ENCODE data around the gene SOBP. TPM values are rescaled to one million over a fixed set of nuclear protein-coding genes. Genes with fewer than 3 reads are reported as not detected.
A peak's percentile ranks its signal among the peaks of the same experiment; 100 is the strongest.

Gene SOBP
- total RNA-seq, 1 experiment from 2014 or later: 10.1 TPM

DNA sequence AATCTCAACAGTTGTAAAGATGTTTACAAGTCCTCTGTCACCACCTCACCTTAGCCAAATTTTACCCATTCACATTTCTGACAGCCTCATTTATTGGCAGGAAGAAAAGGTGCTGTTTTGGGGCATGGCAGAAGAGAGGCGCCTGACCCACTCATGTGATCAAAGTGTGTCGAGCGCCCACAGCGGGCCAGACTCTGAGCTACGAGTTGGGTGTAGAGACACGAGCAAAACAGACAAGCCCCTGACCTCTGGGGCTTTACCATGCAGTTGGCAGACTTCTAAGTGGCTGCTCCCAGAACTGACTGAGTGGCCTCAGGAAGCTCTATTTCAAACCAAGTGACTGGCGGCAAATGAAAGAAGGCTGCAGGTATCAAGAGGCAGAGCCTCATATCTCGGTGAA, 167.0 kb downstream of the SOBP start:
- Mint-ChIP-seq H3K4me3 (no peak overlapping the region), H3K36me3 (no peaks in the 10 kb centered on the region; the same call in 1 of the 2 replicates), H3K4me1 (peaks cover 61% of the 10 kb centered on the region), H3K27me3 (ENCODE audit: low read depth) (no peaks in the 10 kb centered on the region), H3K27ac (peak overlapping the region; percentile 62), H3K9me3 (peaks cover 3% of the 10 kb centered on the region)
- no peak for DNase-seq (ENCODE audit: low spot score)
- ATAC-seq: no peak
- CTCF ChIA-PET: interaction anchor here (3.0 kb wide), 1 partner anchor 339 kb away, joined by 30 read pairs; no protein-coding TSS in a partner anchor
- POLR2A ChIA-PET: no interaction called here
- TF ChIP-seq TEAD4 (CRISPR knock-in tag; IDR thresholded peaks at IDR 0.05): no peak
- TF ChIP-seq, protein P1, sequence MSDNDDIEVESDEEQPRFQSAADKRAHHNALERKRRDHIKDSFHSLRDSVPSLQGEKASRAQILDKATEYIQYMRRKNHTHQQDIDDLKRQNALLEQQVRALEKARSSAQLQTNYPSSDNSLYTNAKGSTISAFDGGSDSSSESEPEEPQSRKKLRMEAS (CRISPR knock-in tag; IDR thresholded peaks at IDR 0.05): no peak
- TF ChIP-seq NR1H2 (CRISPR knock-in tag; IDR thresholded peaks at IDR 0.05): no peak
- TF ChIP-seq, protein P2, sequence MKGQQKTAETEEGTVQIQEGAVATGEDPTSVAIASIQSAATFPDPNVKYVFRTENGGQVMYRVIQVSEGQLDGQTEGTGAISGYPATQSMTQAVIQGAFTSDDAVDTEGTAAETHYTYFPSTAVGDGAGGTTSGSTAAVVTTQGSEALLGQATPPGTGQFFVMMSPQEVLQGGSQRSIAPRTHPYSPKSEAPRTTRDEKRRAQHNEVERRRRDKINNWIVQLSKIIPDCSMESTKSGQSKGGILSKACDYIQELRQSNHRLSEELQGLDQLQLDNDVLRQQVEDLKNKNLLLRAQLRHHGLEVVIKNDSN (CRISPR knock-in tag; IDR thresholded peaks at IDR 0.05): no peak
- TF ChIP-seq, protein P3, sequence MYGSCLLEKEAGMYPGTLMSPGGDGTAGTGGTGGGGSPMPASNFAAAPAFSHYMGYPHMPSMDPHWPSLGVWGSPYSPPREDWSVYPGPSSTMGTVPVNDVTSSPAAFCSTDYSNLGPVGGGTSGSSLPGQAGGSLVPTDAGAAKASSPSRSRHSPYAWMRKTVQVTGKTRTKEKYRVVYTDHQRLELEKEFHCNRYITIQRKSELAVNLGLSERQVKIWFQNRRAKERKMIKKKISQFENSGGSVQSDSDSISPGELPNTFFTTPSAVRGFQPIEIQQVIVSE (CRISPR knock-in tag; IDR thresholded peaks at IDR 0.05; ENCODE audit: borderline replicate concordance): no peak
- no peak for TF ChIP-seq GTF2I (CRISPR knock-in tag; conservative IDR thresholded peaks at IDR 0.05)
- TF ChIP-seq, protein P4, sequence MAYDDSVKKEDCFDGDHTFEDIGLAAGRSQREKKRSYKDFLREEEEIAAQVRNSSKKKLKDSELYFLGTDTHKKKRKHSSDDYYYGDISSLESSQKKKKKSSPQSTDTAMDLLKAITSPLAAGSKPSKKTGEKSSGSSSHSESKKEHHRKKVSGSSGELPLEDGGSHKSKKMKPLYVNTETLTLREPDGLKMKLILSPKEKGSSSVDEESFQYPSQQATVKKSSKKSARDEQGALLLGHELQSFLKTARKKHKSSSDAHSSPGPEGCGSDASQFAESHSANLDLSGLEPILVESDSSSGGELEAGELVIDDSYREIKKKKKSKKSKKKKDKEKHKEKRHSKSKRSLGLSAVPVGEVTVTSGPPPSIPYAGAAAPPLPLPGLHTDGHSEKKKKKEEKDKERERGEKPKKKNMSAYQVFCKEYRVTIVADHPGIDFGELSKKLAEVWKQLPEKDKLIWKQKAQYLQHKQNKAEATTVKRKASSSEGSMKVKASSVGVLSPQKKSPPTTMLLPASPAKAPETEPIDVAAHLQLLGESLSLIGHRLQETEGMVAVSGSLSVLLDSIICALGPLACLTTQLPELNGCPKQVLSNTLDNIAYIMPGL (CRISPR knock-in tag; IDR thresholded peaks at IDR 0.05): no peak
- no peak for TF ChIP-seq FOXJ3 (CRISPR knock-in tag; IDR thresholded peaks at IDR 0.05; ENCODE audit: borderline replicate concordance)
- TF ChIP-seq SMAD3 (CRISPR knock-in tag; IDR thresholded peaks at IDR 0.05; ENCODE audit: borderline replicate concordance): no peak

DNA sequence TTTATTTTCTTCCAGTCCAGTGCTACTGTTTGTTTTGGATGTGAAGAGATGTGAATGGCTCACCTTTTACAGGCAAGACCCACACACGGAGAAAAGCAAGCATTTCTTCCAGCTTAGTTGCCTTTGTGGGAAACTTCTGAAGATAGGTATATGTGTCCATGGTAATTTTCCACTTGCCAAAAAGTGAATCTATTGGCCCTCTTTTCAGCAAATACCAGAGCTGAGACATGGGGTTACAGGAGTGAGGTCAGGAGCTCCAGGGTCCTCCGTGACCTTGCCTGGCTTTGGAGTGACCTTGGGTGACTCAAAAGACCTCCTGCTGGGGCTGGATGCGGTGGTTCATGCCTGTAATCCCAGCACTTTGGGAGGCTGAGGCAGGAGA, 167.4 kb downstream of the SOBP start:
- TF ChIP-seq NR2C2 (CRISPR knock-in tag; IDR thresholded peaks at IDR 0.05) (no peak), RORB (CRISPR knock-in tag; IDR thresholded peaks at IDR 0.05) (no peak), ZNF317 (CRISPR knock-in tag; IDR thresholded peaks at IDR 0.05; ENCODE audit: borderline replicate concordance, low read depth) (no peak), IRF2 (CRISPR knock-in tag; IDR thresholded peaks at IDR 0.05; ENCODE audit: borderline replicate concordance, low read depth) (no peak), SMAD4 (CRISPR knock-in tag; IDR thresholded peaks at IDR 0.05) (no peak), GTF2I (CRISPR knock-in tag; conservative IDR thresholded peaks at IDR 0.05) (no peak), MXD4 (CRISPR knock-in tag; IDR thresholded peaks at IDR 0.05; ENCODE audit: borderline replicate concordance) (no peak), FOXK1 (CRISPR knock-in tag; IDR thresholded peaks at IDR 0.05) (no peak), ZNF396 (CRISPR knock-in tag; IDR thresholded peaks at IDR 0.05; ENCODE audit: borderline replicate concordance) (no peak), TCF7 (CRISPR knock-in tag; IDR thresholded peaks at IDR 0.05; ENCODE audit: low read depth) (no peak), RELA (CRISPR knock-in tag; IDR thresholded peaks at IDR 0.05; ENCODE audit: borderline replicate concordance) (no peak)
- TF ChIP-seq, protein P5, sequence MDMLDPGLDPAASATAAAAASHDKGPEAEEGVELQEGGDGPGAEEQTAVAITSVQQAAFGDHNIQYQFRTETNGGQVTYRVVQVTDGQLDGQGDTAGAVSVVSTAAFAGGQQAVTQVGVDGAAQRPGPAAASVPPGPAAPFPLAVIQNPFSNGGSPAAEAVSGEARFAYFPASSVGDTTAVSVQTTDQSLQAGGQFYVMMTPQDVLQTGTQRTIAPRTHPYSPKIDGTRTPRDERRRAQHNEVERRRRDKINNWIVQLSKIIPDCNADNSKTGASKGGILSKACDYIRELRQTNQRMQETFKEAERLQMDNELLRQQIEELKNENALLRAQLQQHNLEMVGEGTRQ (CRISPR knock-in tag; IDR thresholded peaks at IDR 0.05): no peak
- TF ChIP-seq, protein P6, sequence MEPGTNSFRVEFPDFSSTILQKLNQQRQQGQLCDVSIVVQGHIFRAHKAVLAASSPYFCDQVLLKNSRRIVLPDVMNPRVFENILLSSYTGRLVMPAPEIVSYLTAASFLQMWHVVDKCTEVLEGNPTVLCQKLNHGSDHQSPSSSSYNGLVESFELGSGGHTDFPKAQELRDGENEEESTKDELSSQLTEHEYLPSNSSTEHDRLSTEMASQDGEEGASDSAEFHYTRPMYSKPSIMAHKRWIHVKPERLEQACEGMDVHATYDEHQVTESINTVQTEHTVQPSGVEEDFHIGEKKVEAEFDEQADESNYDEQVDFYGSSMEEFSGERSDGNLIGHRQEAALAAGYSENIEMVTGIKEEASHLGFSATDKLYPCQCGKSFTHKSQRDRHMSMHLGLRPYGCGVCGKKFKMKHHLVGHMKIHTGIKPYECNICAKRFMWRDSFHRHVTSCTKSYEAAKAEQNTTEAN (CRISPR knock-in tag; IDR thresholded peaks at IDR 0.05): no peak
- TF ChIP-seq, protein P7, sequence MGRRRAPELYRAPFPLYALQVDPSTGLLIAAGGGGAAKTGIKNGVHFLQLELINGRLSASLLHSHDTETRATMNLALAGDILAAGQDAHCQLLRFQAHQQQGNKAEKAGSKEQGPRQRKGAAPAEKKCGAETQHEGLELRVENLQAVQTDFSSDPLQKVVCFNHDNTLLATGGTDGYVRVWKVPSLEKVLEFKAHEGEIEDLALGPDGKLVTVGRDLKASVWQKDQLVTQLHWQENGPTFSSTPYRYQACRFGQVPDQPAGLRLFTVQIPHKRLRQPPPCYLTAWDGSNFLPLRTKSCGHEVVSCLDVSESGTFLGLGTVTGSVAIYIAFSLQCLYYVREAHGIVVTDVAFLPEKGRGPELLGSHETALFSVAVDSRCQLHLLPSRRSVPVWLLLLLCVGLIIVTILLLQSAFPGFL (CRISPR knock-in tag; IDR thresholded peaks at IDR 0.05; ENCODE audit: borderline replicate concordance): no peak
- TF ChIP-seq, protein P8, sequence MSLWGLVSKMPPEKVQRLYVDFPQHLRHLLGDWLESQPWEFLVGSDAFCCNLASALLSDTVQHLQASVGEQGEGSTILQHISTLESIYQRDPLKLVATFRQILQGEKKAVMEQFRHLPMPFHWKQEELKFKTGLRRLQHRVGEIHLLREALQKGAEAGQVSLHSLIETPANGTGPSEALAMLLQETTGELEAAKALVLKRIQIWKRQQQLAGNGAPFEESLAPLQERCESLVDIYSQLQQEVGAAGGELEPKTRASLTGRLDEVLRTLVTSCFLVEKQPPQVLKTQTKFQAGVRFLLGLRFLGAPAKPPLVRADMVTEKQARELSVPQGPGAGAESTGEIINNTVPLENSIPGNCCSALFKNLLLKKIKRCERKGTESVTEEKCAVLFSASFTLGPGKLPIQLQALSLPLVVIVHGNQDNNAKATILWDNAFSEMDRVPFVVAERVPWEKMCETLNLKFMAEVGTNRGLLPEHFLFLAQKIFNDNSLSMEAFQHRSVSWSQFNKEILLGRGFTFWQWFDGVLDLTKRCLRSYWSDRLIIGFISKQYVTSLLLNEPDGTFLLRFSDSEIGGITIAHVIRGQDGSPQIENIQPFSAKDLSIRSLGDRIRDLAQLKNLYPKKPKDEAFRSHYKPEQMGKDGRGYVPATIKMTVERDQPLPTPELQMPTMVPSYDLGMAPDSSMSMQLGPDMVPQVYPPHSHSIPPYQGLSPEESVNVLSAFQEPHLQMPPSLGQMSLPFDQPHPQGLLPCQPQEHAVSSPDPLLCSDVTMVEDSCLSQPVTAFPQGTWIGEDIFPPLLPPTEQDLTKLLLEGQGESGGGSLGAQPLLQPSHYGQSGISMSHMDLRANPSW (CRISPR knock-in tag; conservative IDR thresholded peaks at IDR 0.05; ENCODE audit: low read depth): no peak
- DNase-seq (ENCODE audit: low spot score) (no peak), ATAC-seq (no peak)
- ChIA-PET POLR2A (no interaction called here), CTCF (interaction anchor here (3.0 kb wide), 1 partner anchor 339 kb away, joined by 30 read pairs; no protein-coding TSS in a partner anchor)
- Mint-ChIP-seq H3K4me3 (no peak overlapping the region), H3K4me1 (peaks cover 64% of the 10 kb centered on the region), H3K27me3 (ENCODE audit: low read depth) (no peaks in the 10 kb centered on the region), H3K27ac (no peak overlapping the region), H3K9me3 (no peaks in the 10 kb centered on the region), H3K36me3 (no peaks in the 10 kb centered on the region; the same call in 1 of the 2 replicates)

Measured in WTC11 (cell line).